Upper lobe of left lung (tissue), 6 donors: Measurements from ENCODE around the gene CUL7. TPM values are rescaled to one million over a fixed set of nuclear protein-coding genes. Genes with fewer than 3 reads are reported as not detected.
A peak's percentile ranks its signal among the peaks of the same experiment; 100 is the strongest.

Experiments used
- ATAC-seq, 2 donors: fragments of 200-7000 bp; cut with Tn5 transposase; one replicate each; pipeline ENCODE4 v1.9.1; 2022; ENCODE audit warnings: mild to moderate bottlenecking in 2 of 2, moderate library complexity in 2 of 2; ENCODE audit not compliant: low FRiP score in 2 of 2
- DNase-seq, 2 donors: peaks; one replicate each; pipeline ENCODE4 v3.0.0-alpha.2; 2019 to 2020
- H3K27ac ChIP-seq, 4 donors: fragments of 200-600 bp; sonication (generic); one replicate each; pipeline ENCODE4 v1.5.1; 2016 to 2019
- H3K27me3 ChIP-seq, 4 donors: fragments of 200-600 bp; sonication (generic); one replicate each; pipeline ENCODE4 v1.5.1; 2017 to 2019
- H3K36me3 ChIP-seq, 4 donors: fragments of 200-600 bp; sonication (generic); one replicate each; pipeline ENCODE4 v1.5.1; 2016 to 2019
- H3K4me1 ChIP-seq, 4 donors: fragments of 200-600 bp; sonication (generic); one replicate each; pipeline ENCODE4 v1.5.1; 2018 to 2019
- H3K4me3 ChIP-seq, 4 donors: fragments of 200-600 bp; sonication (generic); one replicate each; pipeline ENCODE4 v1.5.1; 2017 to 2019; ENCODE audit warnings: mild to moderate bottlenecking in 2 of 4, moderate library complexity in 1 of 4
- H3K9me3 ChIP-seq, 4 donors: fragments of 200-600 bp; sonication (generic); one replicate each; pipeline ENCODE4 v1.5.1; 2018 to 2019
- CTCF ChIP-seq, 6 experiments: fragments of 450-650 bp in 4 of 6; fragments of 200-600 bp in 2 of 6; sonication (generic) in 2 of 6; IDR thresholded peaks; one replicate each; pipeline ENCODE4 v1.5.1; 2016 to 2019; ENCODE audit warnings: antibody characterized with exemption in 6 of 6
- EP300 ChIP-seq, 4 donors: sonication (generic); formaldehyde crosslinking; IDR thresholded peaks; one replicate each; pipeline ENCODE4 v1.5.1; 2017; ENCODE audit warnings: antibody characterized with exemption in 4 of 4, control low read depth in 2 of 4
- POLR2A ChIP-seq, 4 donors: fragments of 450-650 bp; IDR thresholded peaks; one replicate each; pipeline ENCODE4 v1.5.1; 2016 to 2017; ENCODE audit warnings: antibody characterized with exemption in 4 of 4, mild to moderate bottlenecking in 2 of 4
- POLR2AphosphoS5 ChIP-seq, 2 donors: sonication (generic); formaldehyde crosslinking; IDR thresholded peaks; one replicate each; pipeline ENCODE4 v1.5.1; 2017; ENCODE audit warnings: antibody characterized with exemption in 2 of 2
- WGBS, 2 donors: methylation state at CpG; one replicate each; pipeline ENCODE4 v1.1.5; 2017 to 2018; 5-methylcytosine and 5-hydroxymethylcytosine counted together
- total RNA-seq, 6 donors: library from RNA; depleted of rRNA in 4 of 6; stranded (reverse); fragments of >200 nt in 4 of 6; gene quantifications; one replicate each; pipeline versions ENCODE4 v1.1.0 to v1.2.1, GENCODE V29; 2016 to 2021
- donor health status: DM: no; HTN: no; CAD: no; lungs with moderate emphysema.
- donor health status: DM: no; HTN: yes; CAD: no; lungs with severe emphysema.

The CUL7 gene
- total RNA-seq, 6 donors from 2014 or later, result 16.0 to 35.6 (median 20.4) TPM

DNA sequence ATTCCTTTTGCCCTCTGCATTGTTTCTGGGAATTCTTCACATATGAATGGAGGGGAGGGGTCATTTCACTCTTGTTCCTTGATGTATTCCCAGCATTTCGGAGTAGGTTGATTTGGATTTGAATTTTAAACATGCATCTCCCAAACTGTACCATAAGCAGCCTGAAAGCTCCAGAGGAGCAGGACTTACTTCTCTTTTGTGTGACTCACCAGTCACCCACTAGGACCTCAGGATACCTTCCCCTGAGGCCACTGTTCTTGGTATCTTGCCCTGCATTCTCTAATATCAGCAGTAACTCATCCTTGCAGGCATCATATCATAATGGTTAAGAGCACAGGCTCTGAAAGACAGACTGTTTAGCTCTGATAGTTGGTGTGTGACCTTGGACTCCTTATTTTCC is 4.9 kb upstream of the CUL7 start:
- no peak for ATAC-seq
- TF ChIP-seq EP300 (IDR thresholded peaks at IDR 0.05), result no peak
- TF ChIP-seq CTCF (IDR thresholded peaks at IDR 0.05), result no peak
- no peak for TF ChIP-seq POLR2AphosphoS5 (IDR thresholded peaks at IDR 0.05)
- TF ChIP-seq POLR2A (IDR thresholded peaks at IDR 0.05), result no peak
- no peak for DNase-seq
- Histone ChIP-seq H3K27ac (peak overlapping the region; percentile 80 to 93 (median 92)), H3K36me3 (peaks cover 4 to 30% (median 18%) of the 10 kb centered on the region in 4 donors), H3K4me1 (peaks cover 27 to 35% (median 30%) of the 10 kb centered on the region in 4 donors), H3K9me3 (no peaks in the 10 kb centered on the region), H3K27me3 (no peaks in the 10 kb centered on the region), H3K4me3 (peak overlapping the region; percentile 74 to 95 (median 78))
- WGBS, 2 donors, result 60 to 79% methylated on average over 1 of the region's 1 CpG

GRCh38 chr6:43055966-43056365 is 2.3 kb upstream of the CUL7 start:
- H3K9me3 ChIP-seq, result no peaks in the 10 kb centered on the region
- H3K4me3 ChIP-seq, result no peak overlapping the region
- H3K27me3 ChIP-seq, result no peaks in the 10 kb centered on the region
- H3K36me3 ChIP-seq, result peaks cover 4 to 25% (median 18%) of the 10 kb centered on the region in 4 donors
- DNase-seq (no peak), ATAC-seq (no peak)
- H3K4me1 ChIP-seq, result peaks cover 35 to 47% (median 38%) of the 10 kb centered on the region in 4 donors
- TF ChIP-seq EP300 (IDR thresholded peaks at IDR 0.05) (no peak), POLR2A (IDR thresholded peaks at IDR 0.05) (no peak), CTCF (IDR thresholded peaks at IDR 0.05) (no peak), POLR2AphosphoS5 (IDR thresholded peaks at IDR 0.05) (no peak)
- H3K27ac ChIP-seq, result no peak overlapping the region
- 90 to 98% methylated on average over 7 to 8 of the region's 8 CpGs for WGBS, 2 donors

DNA sequence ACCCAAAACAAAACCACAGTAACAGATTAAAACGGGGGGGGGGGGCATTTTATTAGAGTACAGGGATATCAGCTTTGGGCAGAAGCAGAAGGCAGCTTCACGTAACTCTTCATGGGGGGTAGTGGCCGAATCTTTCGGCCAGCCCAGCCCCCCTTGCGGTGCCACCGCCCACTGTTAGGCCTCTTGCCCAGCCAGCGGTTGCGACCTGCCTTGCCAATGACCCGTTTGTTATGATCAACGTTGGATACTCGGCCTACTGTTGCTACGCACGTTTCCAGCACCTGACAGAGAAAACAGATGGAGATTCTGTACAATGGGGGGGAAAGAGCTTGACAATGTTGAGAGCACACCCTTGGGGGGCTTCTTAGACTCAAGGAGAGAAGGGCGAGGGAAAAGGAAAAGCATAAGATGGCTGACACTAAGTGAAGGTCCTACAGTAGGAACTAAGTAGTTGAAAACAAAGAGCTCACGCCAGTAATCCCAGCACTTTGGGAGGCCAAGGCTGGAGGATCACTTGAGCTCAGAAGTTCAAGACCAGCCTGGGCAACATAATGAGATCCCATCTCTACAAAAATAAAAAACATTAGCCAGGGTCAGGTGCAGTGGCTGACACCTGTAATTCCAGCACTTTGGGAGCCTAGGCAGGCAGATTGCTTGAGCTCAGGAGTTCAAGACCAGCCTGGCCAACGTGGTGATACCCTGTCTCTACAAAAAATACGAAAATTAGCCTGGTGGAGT is 724 bp upstream of the CUL7 start:
- peak overlapping the region in 3 of 4 donors; percentile 66 to 89 (median 76) for H3K4me3 ChIP-seq
- DNase-seq, result peak in 1 of 2 donors; percentile 82
- WGBS, 2 donors, result 70 to 72% methylated on average over 17 of the region's 17 CpGs
- peaks cover 4 to 34% (median 24%) of the 10 kb centered on the region in 4 donors for H3K36me3 ChIP-seq
- H3K27me3 ChIP-seq, result no peaks in the 10 kb centered on the region
- peak overlapping the region; percentile 83 to 94 (median 90) for H3K27ac ChIP-seq
- no peak for TF ChIP-seq POLR2A (IDR thresholded peaks at IDR 0.05)
- H3K4me1 ChIP-seq, result peaks cover 26 to 35% (median 28%) of the 10 kb centered on the region in 4 donors
- H3K9me3 ChIP-seq, result no peaks in the 10 kb centered on the region
- no peak for ATAC-seq

- peaks cover 17 to 27% (median 19%) of the 10 kb centered on the region in 4 donors for H3K4me1 ChIP-seq
- DNase-seq, result peak in 1 of 2 donors; percentile 35
- no peaks in the 10 kb centered on the region for H3K27me3 ChIP-seq
- no peaks in the 10 kb centered on the region for H3K9me3 ChIP-seq
- TF ChIP-seq EP300 (IDR thresholded peaks at IDR 0.05) (no peak), CTCF (IDR thresholded peaks at IDR 0.05) (no peak), POLR2A (IDR thresholded peaks at IDR 0.05) (no peak), POLR2AphosphoS5 (IDR thresholded peaks at IDR 0.05) (no peak)
- peaks cover 4 to 48% (median 30%) of the 10 kb centered on the region in 4 donors for H3K36me3 ChIP-seq
- WGBS, 2 donors, result 26 to 31% methylated on average over 22 of the region's 22 CpGs
- peak overlapping the region; percentile 83 to 94 (median 90) for H3K27ac ChIP-seq
- H3K4me3 ChIP-seq, result peak overlapping the region; percentile 62 to 89 (median 71)
- peak; percentile 9 to 31 for ATAC-seq
These were observed 658 bp downstream of the CUL7 start for GRCh38 chr6:43052842-43053544.

- Histone ChIP-seq H3K4me3 (peak overlapping the region in 3 of 4 donors; percentile 66 to 89 (median 76)), H3K27me3 (no peaks in the 10 kb centered on the region), H3K9me3 (no peaks in the 10 kb centered on the region), H3K4me1 (peaks cover 16 to 24% (median 16%) of the 10 kb centered on the region in 4 donors), H3K27ac (peak overlapping the region in 3 of 4 donors; percentile 88 to 94 (median 93)), H3K36me3 (peaks cover 4 to 47% (median 31%) of the 10 kb centered on the region in 4 donors)
- WGBS, 2 donors, result 83 to 98% methylated on average over 5 to 19 of the region's 19 CpGs
- TF ChIP-seq POLR2A (IDR thresholded peaks at IDR 0.05), result no peak
- no peak for TF ChIP-seq CTCF (IDR thresholded peaks at IDR 0.05)
- TF ChIP-seq EP300 (IDR thresholded peaks at IDR 0.05), result no peak
- TF ChIP-seq POLR2AphosphoS5 (IDR thresholded peaks at IDR 0.05), result no peak
- peak in 1 of 2 donors; percentile 78 for DNase-seq
- no peak for ATAC-seq
These were observed 1.3 kb downstream of the CUL7 start for GRCh38 chr6:43052225-43052841.
